GM18858 (cell line): ENCODE data around the gene CDCA5.

ENCODE experiments used
- ATAC-seq: cut with Tn5 transposase; IDR thresholded peaks from one replicate; pipeline ENCODE4 v1.9.1; 2021; ENCODE audit not compliant: unreplicated experiment

CDCA5 gene

GRCh38 chr11:65077451-65077850 lies 6.4 kb downstream of the CDCA5 start:
- no peak for ATAC-seq

- ATAC-seq: no peak
Observed at GRCh38 chr11:65072631-65072966, 11.2 kb downstream of the CDCA5 start.

GRCh38 chr11:65071907-65072630 lies 11.8 kb downstream of the CDCA5 start:
- ATAC-seq: no peak

- no peak for ATAC-seq
Observed at GRCh38 chr11:65069217-65069616, 14.6 kb downstream of the CDCA5 start.

- no peak for ATAC-seq
Observed at GRCh38 chr11:65067446-65067845, 16.4 kb downstream of the CDCA5 start.

- ATAC-seq: no peak
Observed at GRCh38 chr11:65066805-65067291, 17.0 kb downstream of the CDCA5 start.

- ATAC-seq: no peak
Observed at GRCh38 chr11:65066315-65066714, 17.5 kb downstream of the CDCA5 start.

- no peak for ATAC-seq
Observed at GRCh38 chr11:65065851-65066250, 18.0 kb downstream of the CDCA5 start.

- no peak for ATAC-seq
Observed at GRCh38 chr11:65064847-65065240, 19.0 kb downstream of the CDCA5 start.

- no peak for ATAC-seq
Observed at GRCh38 chr11:65063532-65063931, 20.3 kb downstream of the CDCA5 start.

- no peak for ATAC-seq
Observed at GRCh38 chr11:65060913-65061408, 22.9 kb downstream of the CDCA5 start.

- ATAC-seq: no peak
Observed at GRCh38 chr11:65059959-65060824, 23.6 kb downstream of the CDCA5 start.

- no peak for ATAC-seq
Observed at GRCh38 chr11:65059523-65059922, 24.3 kb downstream of the CDCA5 start.

GRCh38 chr11:65058419-65059054 lies 25.3 kb downstream of the CDCA5 start, which contains the start of gene NAALADL1:
NAALADL1 (minus strand) TSS chr11:65058553; CDS start chr11:65058521, 32 bp downstream.
- no peak for ATAC-seq

GRCh38 chr11:65058012-65058411 lies 25.8 kb downstream of the CDCA5 start:
- no peak for ATAC-seq

- ATAC-seq: no peak
Observed at GRCh38 chr11:65057526-65057925, 26.3 kb downstream of the CDCA5 start.

GRCh38 chr11:65056999-65057398 lies 26.8 kb downstream of the CDCA5 start:
- ATAC-seq: no peak

- no peak for ATAC-seq
Observed at GRCh38 chr11:65055538-65055937, 28.3 kb downstream of the CDCA5 start.

- ATAC-seq: no peak
Observed at GRCh38 chr11:65053827-65054508, 29.9 kb downstream of the CDCA5 start.

GRCh38 chr11:65051398-65051858 lies 32.4 kb downstream of the CDCA5 start:
- no peak for ATAC-seq
